Hepatocyte (in vitro differentiated cells): ENCODE data around the gene PPP1R1B. TPM values are rescaled to one million over a fixed set of nuclear protein-coding genes. Genes with fewer than 3 reads are reported as not detected.

Experiments used
- DNase-seq: peaks from one replicate; pipeline ENCODE4 v3.0.0-alpha.2; 2016; ENCODE audit warnings: low spot score
- H2AFZ ChIP-seq: fragments of 200-600 bp; sonication (generic); 2 replicates; pipeline ENCODE4 v1.6.0; 2016; ENCODE audit warnings: antibody characterized with exemption, mild to moderate bottlenecking
- H3K27ac ChIP-seq: fragments of 200-600 bp; sonication (generic); 2 replicates; pipeline ENCODE4 v1.5.1; 2016; ENCODE audit warnings: mild to moderate bottlenecking
- H3K27me3 ChIP-seq: fragments of 200-600 bp; sonication (generic); 2 replicates; pipeline ENCODE4 v1.6.1; 2016
- H3K36me3 ChIP-seq: fragments of 200-600 bp; sonication (generic); replicated peaks from 2 replicates; pipeline ENCODE4 v1.5.1; 2016; ENCODE audit warnings: low read depth; ENCODE audit not compliant: insufficient read depth
- H3K4me1 ChIP-seq: fragments of 200-600 bp; sonication (generic); 2 replicates; pipeline ENCODE4 v1.5.1; 2016; ENCODE audit warnings: mild to moderate bottlenecking, moderate library complexity; ENCODE audit not compliant: insufficient read depth
- H3K4me2 ChIP-seq: fragments of 200-600 bp; sonication (generic); 2 replicates; pipeline ENCODE4 v1.6.0; 2016
- H3K4me3 ChIP-seq: fragments of 200-600 bp; sonication (generic); 2 replicates; pipeline ENCODE4 v1.5.1; 2016; ENCODE audit warnings: mild to moderate bottlenecking
- H3K79me2 ChIP-seq: fragments of 200-600 bp; sonication (generic); 2 replicates; pipeline ENCODE4 v1.6.0; 2017; ENCODE audit warnings: mild to moderate bottlenecking
- H3K9me2 ChIP-seq: fragments of 200-600 bp; sonication (generic); replicated peaks from 2 replicates; pipeline ENCODE4 v1.6.0; 2017; ENCODE audit warnings: mild to moderate bottlenecking; ENCODE audit not compliant: insufficient read depth
- H3K9me3 ChIP-seq: fragments of 200-600 bp; sonication (generic); 2 replicates; pipeline ENCODE4 v1.5.1; 2016; ENCODE audit warnings: low read depth, mild to moderate bottlenecking
- H4K20me1 ChIP-seq: fragments of 200-600 bp; sonication (generic); 2 replicates; pipeline ENCODE4 v1.6.0; 2016; ENCODE audit warnings: mild to moderate bottlenecking; ENCODE audit not compliant: insufficient read depth, poor library complexity, severe bottlenecking
- EZH2 ChIP-seq: fragments of 200-600 bp; sonication (generic); IDR thresholded peaks from 2 replicates; pipeline ENCODE4 v1.6.1; 2016; ENCODE audit warnings: antibody characterized with exemption, mild to moderate bottlenecking, borderline replicate concordance
- EZH2phosphoT487 ChIP-seq: fragments of 200-600 bp; sonication (generic); IDR thresholded peaks from one replicate; pipeline ENCODE4 v1.6.1; 2018; ENCODE audit warnings: antibody characterized with exemption, mild to moderate bottlenecking, low read depth, moderate library complexity; ENCODE audit not compliant: unreplicated experiment, severe bottlenecking
- WGBS: methylation state at CpG from one replicate; pipeline ENCODE4 v1.1.6; 2016; ENCODE audit warnings: low lambda C conversion rate; ENCODE audit errors: missing lambda C conversion rate; 5-methylcytosine and 5-hydroxymethylcytosine counted together
- polyA plus RNA-seq: library from polyadenylated mRNA; unstranded; fragments of >200 nt; fragmentation: Nextera tagmentation; extraction: Ambion mirVana; gene quantifications from 2 replicates; pipeline ENCODE4 v1.2.1, GENCODE V29; 2016
- total RNA-seq: library from RNA; depleted of rRNA; stranded (reverse); fragments of >200 nt; gene quantifications from 2 replicates; pipeline ENCODE4 v1.2.3, GENCODE V29; 2014
- TF ChIP-seq, protein P1 (sequence below): fragments of 200-600 bp; sonication (generic); IDR thresholded peaks from 2 replicates; pipeline ENCODE4 v1.5.1; 2016; ENCODE audit warnings: antibody characterized with exemption, mild to moderate bottlenecking; ENCODE audit not compliant: poor library complexity

The PPP1R1B gene
- total and polyA plus RNA-seq, 2 experiments from 2014 or later: 1.5 to 3.7 TPM

DNA sequence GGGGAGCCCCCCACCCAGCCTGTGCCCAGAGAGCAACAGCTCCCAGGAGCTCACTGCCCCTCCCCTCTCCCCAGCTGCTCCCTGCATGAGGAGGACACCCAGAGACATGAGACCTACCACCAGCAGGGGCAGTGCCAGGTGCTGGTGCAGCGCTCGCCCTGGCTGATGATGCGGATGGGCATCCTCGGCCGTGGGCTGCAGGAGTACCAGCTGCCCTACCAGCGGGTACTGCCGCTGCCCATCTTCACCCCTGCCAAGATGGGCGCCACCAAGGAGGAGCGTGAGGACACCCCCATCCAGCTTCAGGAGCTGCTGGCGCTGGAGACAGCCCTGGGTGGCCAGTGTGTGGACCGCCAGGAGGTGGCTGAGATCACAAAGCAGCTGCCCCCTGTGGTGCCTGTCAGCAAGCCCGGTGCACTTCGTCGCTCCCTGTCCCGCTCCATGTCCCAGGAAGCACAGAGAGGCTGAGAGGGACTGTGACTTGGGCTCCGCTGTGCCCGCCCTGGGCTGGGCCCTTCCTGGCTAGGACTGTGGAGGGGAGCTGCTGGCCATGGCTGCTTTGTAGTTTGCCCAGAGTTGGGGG, 39.0 kb downstream of the PPP1R1B start:
- H3K79me2 ChIP-seq: no peaks in the 10 kb centered on the region
- H3K4me2 ChIP-seq: no peak overlapping the region
- H4K20me1 ChIP-seq: no peaks in the 10 kb centered on the region
- H3K27me3 ChIP-seq: peaks cover 5% of the 10 kb centered on the region
- TF ChIP-seq EZH2phosphoT487: no peak
- TF ChIP-seq EZH2: no peak
- TF ChIP-seq, protein P1, sequence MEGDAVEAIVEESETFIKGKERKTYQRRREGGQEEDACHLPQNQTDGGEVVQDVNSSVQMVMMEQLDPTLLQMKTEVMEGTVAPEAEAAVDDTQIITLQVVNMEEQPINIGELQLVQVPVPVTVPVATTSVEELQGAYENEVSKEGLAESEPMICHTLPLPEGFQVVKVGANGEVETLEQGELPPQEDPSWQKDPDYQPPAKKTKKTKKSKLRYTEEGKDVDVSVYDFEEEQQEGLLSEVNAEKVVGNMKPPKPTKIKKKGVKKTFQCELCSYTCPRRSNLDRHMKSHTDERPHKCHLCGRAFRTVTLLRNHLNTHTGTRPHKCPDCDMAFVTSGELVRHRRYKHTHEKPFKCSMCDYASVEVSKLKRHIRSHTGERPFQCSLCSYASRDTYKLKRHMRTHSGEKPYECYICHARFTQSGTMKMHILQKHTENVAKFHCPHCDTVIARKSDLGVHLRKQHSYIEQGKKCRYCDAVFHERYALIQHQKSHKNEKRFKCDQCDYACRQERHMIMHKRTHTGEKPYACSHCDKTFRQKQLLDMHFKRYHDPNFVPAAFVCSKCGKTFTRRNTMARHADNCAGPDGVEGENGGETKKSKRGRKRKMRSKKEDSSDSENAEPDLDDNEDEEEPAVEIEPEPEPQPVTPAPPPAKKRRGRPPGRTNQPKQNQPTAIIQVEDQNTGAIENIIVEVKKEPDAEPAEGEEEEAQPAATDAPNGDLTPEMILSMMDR: peak; percentile 4
- H3K36me3 ChIP-seq: no peaks in the 10 kb centered on the region
- no peaks in the 10 kb centered on the region for H3K9me2 ChIP-seq
- no peak overlapping the region for H2AFZ ChIP-seq
- H3K27ac ChIP-seq: no peak overlapping the region
- WGBS: 54% methylated on average over 17 of the region's 17 CpGs
- no peaks in the 10 kb centered on the region for H3K9me3 ChIP-seq
- no peak overlapping the region for H3K4me3 ChIP-seq
- DNase-seq: no peak
- H3K4me1 ChIP-seq: peaks cover 52% of the 10 kb centered on the region

- 53% methylated on average over 2 of the region's 2 CpGs for WGBS
- no peak for DNase-seq
- Histone ChIP-seq H3K27ac (no peak overlapping the region), H2AFZ (no peak overlapping the region), H3K27me3 (peaks cover 5% of the 10 kb centered on the region), H3K9me3 (no peaks in the 10 kb centered on the region), H3K9me2 (no peaks in the 10 kb centered on the region), H3K79me2 (no peaks in the 10 kb centered on the region), H3K36me3 (no peaks in the 10 kb centered on the region), H4K20me1 (no peaks in the 10 kb centered on the region), H3K4me3 (no peak overlapping the region), H3K4me1 (peaks cover 47% of the 10 kb centered on the region), H3K4me2 (peak overlapping the region; percentile 96)
- TF ChIP-seq EZH2 (no peak), EZH2phosphoT487 (no peak)
- TF ChIP-seq, protein P1: no peak
These were observed 39.5 kb downstream of the PPP1R1B start for GRCh38 chr17:39666231-39666600.

DNA sequence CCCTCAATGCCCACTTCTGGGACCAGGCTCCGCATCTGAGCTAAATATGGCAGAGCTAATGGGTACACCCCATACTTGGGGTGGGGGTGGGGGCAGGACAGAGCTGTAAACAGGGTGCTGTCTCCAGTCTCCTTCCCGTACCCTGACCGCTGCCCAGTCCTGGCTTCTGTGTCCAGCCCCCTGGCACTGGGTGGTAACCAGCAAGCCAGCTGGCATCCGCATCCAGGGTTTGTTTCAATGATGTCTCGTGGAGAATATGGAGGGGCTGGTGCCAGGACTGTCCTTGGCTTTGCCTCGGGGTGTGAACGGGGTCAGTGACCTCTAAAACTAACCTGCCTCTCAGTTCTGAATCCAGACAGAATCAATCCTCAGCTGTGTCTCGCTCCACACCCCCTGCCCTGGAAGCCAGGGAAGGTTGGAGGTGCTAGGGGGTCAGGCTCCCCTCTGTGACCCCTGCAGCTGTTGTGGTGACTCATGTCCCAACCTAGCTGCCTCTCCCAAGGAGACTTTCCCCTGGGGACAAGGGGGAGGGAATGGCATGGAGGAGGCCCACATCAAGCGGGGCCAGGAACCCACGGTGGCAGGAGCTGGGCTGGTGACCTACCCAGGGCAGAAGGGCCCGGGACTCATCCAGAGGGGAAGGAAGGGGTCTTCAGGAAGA, 40.0 kb downstream of the PPP1R1B start:
- TF ChIP-seq EZH2 (no peak), EZH2phosphoT487 (no peak)
- TF ChIP-seq, protein P1: no peak
- Histone ChIP-seq H3K27ac (peak overlapping the region; percentile 42), H3K4me1 (peaks cover 45% of the 10 kb centered on the region), H3K79me2 (no peaks in the 10 kb centered on the region), H3K9me3 (no peaks in the 10 kb centered on the region), H3K4me3 (no peak overlapping the region), H2AFZ (no peak overlapping the region), H4K20me1 (no peaks in the 10 kb centered on the region), H3K36me3 (no peaks in the 10 kb centered on the region), H3K9me2 (no peaks in the 10 kb centered on the region), H3K4me2 (peak overlapping the region; percentile 96), H3K27me3 (peaks cover 5% of the 10 kb centered on the region)
- no peak for DNase-seq
- 75% methylated on average over 11 of the region's 11 CpGs for WGBS
